ENCODE data around the gene DHPS. TPM values are rescaled to one million over a fixed set of nuclear protein-coding genes. Genes with fewer than 3 reads are reported as not detected.

DHPS gene
- total RNA-seq, 4 donors from 2014 or later = 77.3 to 122 (median 92.1) TPM

GRCh38 chr19:12695997-12696365 is 14.3 kb upstream of the DHPS start:
- Histone ChIP-seq H3K4me1 (peaks cover 0 to 24% (median 10%) of the 10 kb centered on the region in 3 donors), H3K9me3 (no peaks in the 10 kb centered on the region), H3K4me3 (peak overlapping the region; percentile 67 to 90), H3K27me3 (no peaks in the 10 kb centered on the region), H3K36me3 (peaks cover 0 to 30% of the 10 kb centered on the region in 2 donors), H3K27ac (peak overlapping the region in 3 of 4 donors; percentile 86 to 93 (median 89))
- ATAC-seq = peak; percentile 2
- TF ChIP-seq CTCF (IDR thresholded peaks at IDR 0.05) (no peak), POLR2A (IDR thresholded peaks at IDR 0.05) (no peak), POLR2AphosphoS5 (IDR thresholded peaks at IDR 0.05) (no peak), EP300 (IDR thresholded peaks at IDR 0.05) (no peak)
- no CpG with 5 or more reads among the region's 36 CpGs for WGBS, 2 donors (ENCODE audit: low coverage in 1 of 2)

- no peaks in the 10 kb centered on the region for H3K9me3 ChIP-seq
- TF ChIP-seq CTCF (IDR thresholded peaks at IDR 0.05) = no peak
- TF ChIP-seq POLR2A (IDR thresholded peaks at IDR 0.05) = no peak
- TF ChIP-seq POLR2AphosphoS5 (IDR thresholded peaks at IDR 0.05) = no peak
- TF ChIP-seq EP300 (IDR thresholded peaks at IDR 0.05) = no peak
- peaks cover 0 to 24% (median 10%) of the 10 kb centered on the region in 3 donors for H3K4me1 ChIP-seq
- peak overlapping the region; percentile 67 to 90 for H3K4me3 ChIP-seq
- H3K36me3 ChIP-seq = peaks cover 0 to 26% of the 10 kb centered on the region in 2 donors
- no peaks in the 10 kb centered on the region for H3K27me3 ChIP-seq
- no CpG with 5 or more reads among the region's 1 CpG for WGBS, 2 donors (ENCODE audit: low coverage in 1 of 2)
- H3K27ac ChIP-seq = no peak overlapping the region
- no peak for ATAC-seq
Observed at GRCh38 chr19:12695514-12695913, 13.8 kb upstream of the DHPS start.

- TF ChIP-seq POLR2A (IDR thresholded peaks at IDR 0.05) = no peak
- no peak for TF ChIP-seq POLR2AphosphoS5 (IDR thresholded peaks at IDR 0.05)
- no peak for TF ChIP-seq EP300 (IDR thresholded peaks at IDR 0.05)
- TF ChIP-seq CTCF (IDR thresholded peaks at IDR 0.05) = no peak
- WGBS, 2 donors (ENCODE audit: low coverage in 1 of 2) = 60% methylated on average over 1 of the region's 2 CpGs; no CpG with 5 or more reads in 1 of the 2 donors
- H3K27ac ChIP-seq = no peak overlapping the region
- H3K27me3 ChIP-seq = no peaks in the 10 kb centered on the region
- H3K9me3 ChIP-seq = no peaks in the 10 kb centered on the region
- peaks cover 0 to 24% (median 10%) of the 10 kb centered on the region in 3 donors for H3K4me1 ChIP-seq
- H3K4me3 ChIP-seq = no peak overlapping the region
- H3K36me3 ChIP-seq = peaks cover 0 to 22% of the 10 kb centered on the region in 2 donors
- ATAC-seq = no peak
Observed at GRCh38 chr19:12695096-12695495, 13.4 kb upstream of the DHPS start.

- peaks cover 0 to 24% (median 10%) of the 10 kb centered on the region in 3 donors for H3K4me1 ChIP-seq
- WGBS, 2 donors (ENCODE audit: low coverage in 1 of 2) = 100% methylated on average over 1 to 2 of the region's 16 CpGs
- ATAC-seq = no peak
- no peaks in the 10 kb centered on the region for H3K9me3 ChIP-seq
- no peaks in the 10 kb centered on the region for H3K27me3 ChIP-seq
- H3K36me3 ChIP-seq = peaks cover 0 to 19% of the 10 kb centered on the region in 2 donors
- TF ChIP-seq CTCF (IDR thresholded peaks at IDR 0.05) = no peak
- TF ChIP-seq POLR2A (IDR thresholded peaks at IDR 0.05) = no peak
- TF ChIP-seq EP300 (IDR thresholded peaks at IDR 0.05) = no peak
- TF ChIP-seq POLR2AphosphoS5 (IDR thresholded peaks at IDR 0.05) = no peak
- H3K27ac ChIP-seq = no peak overlapping the region
- no peak overlapping the region for H3K4me3 ChIP-seq
Observed at GRCh38 chr19:12694641-12695040, 13.0 kb upstream of the DHPS start.

GRCh38 chr19:12692960-12693359 is 11.3 kb upstream of the DHPS start:
- ATAC-seq = no peak
- H3K4me3 ChIP-seq = no peak overlapping the region
- WGBS, 2 donors (ENCODE audit: low coverage in 1 of 2) = 90% methylated on average over 2 of the region's 5 CpGs; no CpG with 5 or more reads in 1 of the 2 donors
- H3K9me3 ChIP-seq = no peaks in the 10 kb centered on the region
- TF ChIP-seq POLR2AphosphoS5 (IDR thresholded peaks at IDR 0.05) (no peak), POLR2A (IDR thresholded peaks at IDR 0.05) (no peak), EP300 (IDR thresholded peaks at IDR 0.05) (no peak)
- H3K4me1 ChIP-seq = peaks cover 0 to 24% (median 10%) of the 10 kb centered on the region in 3 donors
- no peak overlapping the region for H3K27ac ChIP-seq
- H3K27me3 ChIP-seq = no peaks in the 10 kb centered on the region
- H3K36me3 ChIP-seq = peaks cover 0 to 8% of the 10 kb centered on the region in 2 donors

Measured in gastroesophageal sphincter (tissue), 4 donors.